ENCODE data around the gene CDC42BPB.
"Not testable (repeated sequence)": the region's sequence is repeated elsewhere in the genome, so short reads cannot be mapped to it uniquely, and the experiment has no call there.

CDC42BPB gene

GRCh38 chr14:102928412-102929240, 128.7 kb downstream of the CDC42BPB start:
- DNase-seq (ENCODE audit: low read depth) = peak; percentile 67

GRCh38 chr14:102927878-102928411, 129.4 kb downstream of the CDC42BPB start:
- DNase-seq (ENCODE audit: low read depth) = no peak

GRCh38 chr14:102927346-102927877, 129.9 kb downstream of the CDC42BPB start:
- DNase-seq (ENCODE audit: low read depth) = no peak

- not testable (repeated sequence) for DNase-seq (ENCODE audit: low read depth)
These were observed 130.5 kb downstream of the CDC42BPB start for GRCh38 chr14:102926840-102927239.

GRCh38 chr14:102926104-102926503, 131.2 kb downstream of the CDC42BPB start:
- no peak for DNase-seq (ENCODE audit: low read depth)

GRCh38 chr14:102925646-102926045, 131.7 kb downstream of the CDC42BPB start:
- no peak for DNase-seq (ENCODE audit: low read depth)

GRCh38 chr14:102924632-102925588, 132.4 kb downstream of the CDC42BPB start:
- no peak for DNase-seq (ENCODE audit: low read depth)

- no peak for DNase-seq (ENCODE audit: low read depth)
These were observed 133.3 kb downstream of the CDC42BPB start for GRCh38 chr14:102923925-102924486.

GRCh38 chr14:102923201-102923924, 134.0 kb downstream of the CDC42BPB start:
- no peak for DNase-seq (ENCODE audit: low read depth)

GRCh38 chr14:102922490-102923200, 134.7 kb downstream of the CDC42BPB start, which contains the start of gene AMN:
Gene AMN, plus strand, starts transcription at chr14:102922663. Its CDS starts 26 bp downstream, at chr14:102922689.
- DNase-seq (ENCODE audit: low read depth) = no peak

- no peak for DNase-seq (ENCODE audit: low read depth)
These were observed 136.4 kb downstream of the CDC42BPB start for GRCh38 chr14:102920998-102921304.

- DNase-seq (ENCODE audit: low read depth) = no peak
These were observed 136.9 kb downstream of the CDC42BPB start for GRCh38 chr14:102920273-102920997.

- no peak for DNase-seq (ENCODE audit: low read depth)
These were observed 138.9 kb downstream of the CDC42BPB start for GRCh38 chr14:102918438-102918837.

- DNase-seq (ENCODE audit: low read depth) = peak; percentile 16
These were observed 139.7 kb downstream of the CDC42BPB start for GRCh38 chr14:102917469-102918211.

- DNase-seq (ENCODE audit: low read depth) = no peak
These were observed 140.3 kb downstream of the CDC42BPB start for GRCh38 chr14:102917056-102917385.

- DNase-seq (ENCODE audit: low read depth) = no peak
These were observed 140.8 kb downstream of the CDC42BPB start for GRCh38 chr14:102916347-102917055.

- DNase-seq (ENCODE audit: low read depth) = no peak
These were observed 141.8 kb downstream of the CDC42BPB start for GRCh38 chr14:102915292-102916110.

Data from T-helper 22 cell (primary cell).